HL-60 (cell line): Measurements from ENCODE around the gene OR5T1.

Experiments used
- DNase-seq, 2 experiments: peaks; one replicate each; pipeline ENCODE4 v3.0.0-alpha.2; 2010 to 2020; ENCODE audit warnings: low read depth in 1 of 2, low spot score in 1 of 2
- H3K27ac ChIP-seq: fragments of 250-450 bp; sonication (Bioruptor Pico); replicated peaks from 2 replicates; pipeline ENCODE4 v1.5.1; 2020; ENCODE audit warnings: mild to moderate bottlenecking, moderate library complexity
- H3K27me3 ChIP-seq: fragments of 250-450 bp; sonication (Bioruptor Pico); 2 replicates; pipeline ENCODE4 v1.5.1; 2021; ENCODE audit warnings: mild to moderate bottlenecking, moderate library complexity; ENCODE audit not compliant: insufficient read depth, poor library complexity, severe bottlenecking
- H3K4me3 ChIP-seq: replicated peaks from 2 replicates; pipeline ENCODE4 v1.5.1; 2011; ENCODE audit warnings: mild to moderate bottlenecking, control low read depth, low read length; ENCODE audit not compliant: insufficient read depth
- CTCF ChIP-seq: IDR thresholded peaks from one replicate; pipeline ENCODE4 v1.5.1; 2011; ENCODE audit warnings: low read length, control low read depth, inconsistent platforms; ENCODE audit not compliant: insufficient read depth
- GABPA ChIP-seq: IDR thresholded peaks from 2 replicates; pipeline ENCODE4 v1.6.1; 2012; ENCODE audit warnings: low read depth
- POLR2AphosphoS5 ChIP-seq: IDR thresholded peaks from 2 replicates; pipeline ENCODE4 v1.6.1; 2012; ENCODE audit warnings: low read depth
- REST ChIP-seq: IDR thresholded peaks from 2 replicates; pipeline ENCODE4 v1.6.1; 2012; ENCODE audit warnings: low read depth; ENCODE audit not compliant: insufficient replicate concordance
- SPI1 ChIP-seq: IDR thresholded peaks from 2 replicates; pipeline ENCODE4 v1.6.1; 2012; ENCODE audit warnings: low read depth, mild to moderate bottlenecking, borderline replicate concordance

The OR5T1 gene

DNA sequence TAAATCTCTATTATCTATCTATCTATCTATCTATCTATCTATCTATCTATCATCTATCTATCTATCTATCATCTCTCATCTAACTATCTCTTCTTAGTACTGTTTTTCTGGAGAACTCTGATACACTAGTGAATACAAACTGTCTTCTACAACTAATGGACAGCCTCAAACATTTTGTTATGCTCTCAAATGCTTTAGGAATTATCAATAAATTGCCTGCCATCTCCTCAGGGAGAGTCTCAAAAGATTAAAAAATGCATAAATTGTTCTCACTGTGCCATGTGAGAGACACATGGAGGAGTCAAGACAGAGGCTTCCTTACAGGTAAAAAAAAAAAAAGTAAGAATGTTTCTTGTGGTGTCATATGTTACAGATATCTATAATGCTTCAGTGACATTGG lies 40.9 kb downstream of the OR5T1 start, which contains the start of gene OR8K3:
Gene OR8K3 (plus strand): TSS at position 301 of the 400 bp plus-strand sequence. CDS start 3,163 bp downstream, outside the sequence.
- TF ChIP-seq CTCF (no peak), GABPA (no peak), REST (no peak), POLR2AphosphoS5 (no peak), SPI1 (no peak)
- H3K27ac ChIP-seq = no peak within 1 kb of the TSS
- no peak within 1 kb of the TSS for H3K4me3 ChIP-seq
- H3K27me3 ChIP-seq = no peaks in the 10 kb centered on the region
- DNase-seq = no peak
